Endothelial cell of umbilical vein (primary cell): ENCODE measurements around the gene NYAP2. TPM values are rescaled to one million over a fixed set of nuclear protein-coding genes. Genes with fewer than 3 reads are reported as not detected.

ENCODE experiments used
- BruUV-seq: library from RNA; stranded (reverse); fragments of 400-500 nt; replicated peaks from 2 replicates; lab custom pipeline; 2021; lab: Mats Ljungman, UMichigan
- CTCF ChIA-PET: fragments of 300-600, 350-600 bp; sonication (Branson Sonifier 250); formaldehyde crosslinking; loops from one replicate; lab custom pipeline; 2021; ENCODE audit warnings: antibody characterized with exemption, inconsistent platforms; lab: Charles Lee
- POLR2A ChIA-PET: fragments of 300-600, 350-600 bp; sonication (Branson Sonifier 250); formaldehyde crosslinking; loops from one replicate; lab custom pipeline; 2021; ENCODE audit warnings: antibody characterized with exemption, inconsistent platforms; lab: Charles Lee
- DNase-seq: peaks from one replicate; pipeline ENCODE4 v3.0.0-alpha.2; 2011; ENCODE audit warnings: low read depth, low spot score
- FAIRE-seq: peaks from 2 replicates; lab custom pipeline; 2011; peaks lifted over from hg19 to GRCh38; lab: Jason Lieb, UNC
- H2AFZ ChIP-seq: 2 replicates; pipeline ENCODE4 v1.6.0; 2012; ENCODE audit warnings: low read depth, low read length, control low read depth, inconsistent platforms
- H3K27ac ChIP-seq: 2 replicates; pipeline ENCODE4 v1.5.1; 2011; ENCODE audit warnings: low read depth, mild to moderate bottlenecking, control low read depth, low read length, moderate library complexity; ENCODE audit not compliant: insufficient read depth
- H3K27me3 ChIP-seq, 2 experiments: 2 replicates each; pipeline versions ENCODE4 v1.6.0 to v1.6.1; 2011; ENCODE audit warnings: low read length in 2 of 2, mixed read lengths in 1 of 2; ENCODE audit not compliant: control insufficient read depth in 2 of 2, insufficient read depth in 2 of 2
- H3K36me3 ChIP-seq, 2 experiments: 2 replicates in 1 of 2; 3 replicates in 1 of 2; pipeline ENCODE4 v1.5.1; 2011; ENCODE audit warnings: low read length in 2 of 2, mild to moderate bottlenecking in 1 of 2, moderate library complexity in 1 of 2; ENCODE audit not compliant: control insufficient read depth in 2 of 2, insufficient read depth in 2 of 2; ENCODE audit errors: extremely low read depth in 1 of 2
- H3K4me1 ChIP-seq: 3 replicates; pipeline ENCODE4 v1.5.1; 2011; ENCODE audit warnings: mild to moderate bottlenecking, low read length; ENCODE audit not compliant: control insufficient read depth, insufficient read depth; ENCODE audit errors: extremely low read depth
- H3K4me2 ChIP-seq: 2 replicates; pipeline ENCODE4 v1.6.1; 2011; ENCODE audit warnings: low read length, control low read depth, mixed read lengths; ENCODE audit not compliant: insufficient read depth
- H3K4me3 ChIP-seq, 3 experiments: fragments of 200-600 bp in 1 of 3; sonication (generic), shearing (Covaris generic) in 1 of 3; replicated peaks in 1 of 3; 2 replicates each; pipeline ENCODE4 v1.5.1; 2011 to 2016; ENCODE audit warnings: control low read depth in 3 of 3, low read length in 3 of 3, mild to moderate bottlenecking in 2 of 3, inconsistent platforms in 1 of 3, low read depth in 1 of 3, moderate library complexity in 1 of 3; ENCODE audit not compliant: insufficient read depth in 1 of 3
- H3K79me2 ChIP-seq: 2 replicates; pipeline ENCODE4 v1.6.0; 2012; ENCODE audit warnings: low read length, inconsistent platforms; ENCODE audit not compliant: control insufficient read depth, insufficient read depth
- H3K9ac ChIP-seq: replicated peaks from 2 replicates; pipeline ENCODE3; 2011; ENCODE audit warnings: low read length, control low read depth; ENCODE audit not compliant: insufficient read depth; ENCODE audit errors: extremely low read depth
- H3K9me1 ChIP-seq: replicated peaks from 3 replicates; pipeline ENCODE4 v1.6.0; 2011; ENCODE audit warnings: mild to moderate bottlenecking, low read length; ENCODE audit not compliant: control insufficient read depth, insufficient read depth; ENCODE audit errors: extremely low read depth
- H3K9me3 ChIP-seq: replicated peaks from 2 replicates; pipeline ENCODE4 v1.5.1; 2012; ENCODE audit warnings: low read length, inconsistent platforms; ENCODE audit not compliant: control insufficient read depth, insufficient read depth
- H4K20me1 ChIP-seq: replicated peaks from 2 replicates; pipeline ENCODE3; 2011; ENCODE audit warnings: mild to moderate bottlenecking, low read length; ENCODE audit not compliant: control insufficient read depth, insufficient read depth; ENCODE audit errors: extremely low read depth
- EZH2 ChIP-seq: IDR thresholded peaks from 2 replicates; pipeline ENCODE4 v1.6.1; 2012; ENCODE audit warnings: borderline replicate concordance, low read depth, mild to moderate bottlenecking, moderate library complexity, low read length, inconsistent platforms; ENCODE audit not compliant: severe bottlenecking
- FOS ChIP-seq: IDR thresholded peaks from 2 replicates; pipeline ENCODE4 v1.6.1; 2011; ENCODE audit warnings: mild to moderate bottlenecking, low read length, moderate library complexity, borderline replicate concordance; ENCODE audit not compliant: insufficient read depth
- GATA2 ChIP-seq: IDR thresholded peaks from 2 replicates; pipeline ENCODE4 v1.7.0; 2011; ENCODE audit warnings: low read depth, mild to moderate bottlenecking, moderate library complexity, mixed read lengths, low read length; ENCODE audit not compliant: insufficient read length, insufficient read depth
- JUN ChIP-seq: IDR thresholded peaks from 2 replicates; pipeline ENCODE4 v1.6.1; 2011; ENCODE audit warnings: borderline replicate concordance, low read depth; ENCODE audit not compliant: insufficient read length, insufficient read depth
- MYC ChIP-seq: IDR thresholded peaks from one replicate; pipeline ENCODE4 v1.6.1; 2011; ENCODE audit warnings: mild to moderate bottlenecking, low read depth, low read length
- POLR2A ChIP-seq: IDR thresholded peaks from 2 replicates; pipeline ENCODE4 v1.6.1; 2012; ENCODE audit warnings: low read depth, mild to moderate bottlenecking, control low read depth, low read length
- POLR2AphosphoS5 ChIP-seq: IDR thresholded peaks from 2 replicates; pipeline ENCODE4 v1.6.1; 2012; ENCODE audit warnings: low read depth, mild to moderate bottlenecking, control low read depth, low read length, moderate library complexity; ENCODE audit not compliant: insufficient read depth
- dilution Hi-C: fragments of 300-500 bp; cut with MboI; formaldehyde crosslinking; loops from one replicate; pipeline ENCODE4 v1.15.0; 2019; ENCODE audit warnings: low sequenced_read_pairs; ENCODE audit not compliant: extremely low pct_ligation_motif_present
- intact Hi-C: fragments of 100-400 bp; cut with micrococcal nuclease; formaldehyde crosslinking; loops from one replicate; pipeline ENCODE4 v1.10.0; 2022
- polyA plus RNA-seq, 4 experiments: library from polyadenylated mRNA; depleted of rRNA in 3 of 4; stranded (reverse) in 3 of 4; unstranded in 1 of 4; fragments of >200 nt; gene quantifications; 2 replicates each; pipeline versions ENCODE4 v1.2.1 to v1.2.3, GENCODE V29; 2011 to 2012; ENCODE audit warnings: missing spikeins in 1 of 4
- total RNA-seq: library from RNA; stranded (reverse); gene quantifications from 2 replicates; pipeline ENCODE4 v1.2.3, GENCODE V29; 2021
- TF ChIP-seq, protein P1 (sequence below): IDR thresholded peaks from 2 replicates; pipeline ENCODE4 v1.6.1; 2011; ENCODE audit not compliant: insufficient read depth, insufficient read length

Gene NYAP2
- total and polyA plus RNA-seq, 2 donors (not counting 3 experiments of a cell fraction or from before 2014, with no cell fraction given): not detected

GRCh38 chr2:225532096-225532495, 132.6 kb downstream of the NYAP2 start:
- DNase-seq (no peak), FAIRE-seq (no peak)
- TF ChIP-seq POLR2A (no peak), POLR2AphosphoS5 (no peak), GATA2 (no peak), EZH2 (no peak), FOS (no peak), MYC (no peak)
- TF ChIP-seq, protein P1, sequence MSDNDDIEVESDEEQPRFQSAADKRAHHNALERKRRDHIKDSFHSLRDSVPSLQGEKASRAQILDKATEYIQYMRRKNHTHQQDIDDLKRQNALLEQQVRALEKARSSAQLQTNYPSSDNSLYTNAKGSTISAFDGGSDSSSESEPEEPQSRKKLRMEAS: no peak
- Histone ChIP-seq H3K79me2 (no peaks in the 10 kb centered on the region), H3K9me1 (no peaks in the 10 kb centered on the region), H3K9me3 (peaks cover 2% of the 10 kb centered on the region), H2AFZ (no peak overlapping the region), H3K27ac (no peak overlapping the region), H3K4me3 (no peak overlapping the region), H3K4me2 (no peak overlapping the region), H3K4me1 (no peaks in the 10 kb centered on the region), H3K27me3 (no peaks in the 10 kb centered on the region), H3K9ac (no peak overlapping the region), H4K20me1 (no peaks in the 10 kb centered on the region), H3K36me3 (no peaks in the 10 kb centered on the region)
- CTCF ChIA-PET: no interaction called here
- POLR2A ChIA-PET: no interaction called here
- intact Hi-C loops: no loop called here
- no TSS peak for BruUV-seq
- dilution Hi-C loops: no loop called here

DNA sequence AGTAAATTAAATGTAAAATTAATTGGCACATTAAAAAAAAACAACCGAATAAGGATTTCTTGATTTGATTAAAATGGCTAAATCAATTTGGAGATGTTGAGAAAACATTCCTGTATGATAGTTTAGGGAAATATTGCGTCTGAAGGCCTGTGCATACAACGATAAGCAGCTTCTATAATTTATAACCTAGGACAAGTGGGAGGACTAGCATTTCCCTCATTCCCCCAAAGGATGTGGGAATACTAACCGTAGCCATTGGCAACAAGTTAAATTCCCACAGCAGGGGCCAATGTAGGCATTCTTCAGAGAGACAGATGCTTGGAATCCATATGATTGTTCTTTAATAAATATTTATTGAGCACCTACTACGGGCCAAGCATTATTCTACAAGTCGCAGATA, 134.5 kb downstream of the NYAP2 start:
- no peak for TF ChIP-seq EZH2
- TF ChIP-seq JUN: no peak
- no TSS peak for BruUV-seq
- Histone ChIP-seq H3K9me3 (peaks cover 2% of the 10 kb centered on the region), H3K79me2 (no peaks in the 10 kb centered on the region), H4K20me1 (no peaks in the 10 kb centered on the region), H3K9me1 (no peaks in the 10 kb centered on the region), H3K4me2 (no peak overlapping the region), H3K27me3 (no peaks in the 10 kb centered on the region), H3K36me3 (no peaks in the 10 kb centered on the region), H3K4me1 (no peaks in the 10 kb centered on the region), H3K9ac (no peak overlapping the region), H3K27ac (no peak overlapping the region), H3K4me3 (no peak overlapping the region), H2AFZ (no peak overlapping the region)
- ChIA-PET POLR2A (no interaction called here), CTCF (no interaction called here)
- FAIRE-seq: no peak
- no peak for DNase-seq
- intact Hi-C loops: no loop called here
- dilution Hi-C loops: no loop called here
